ENCODE results near the gene AOX1. TPM values are rescaled to one million over a fixed set of nuclear protein-coding genes. Genes with fewer than 3 reads are reported as not detected.

Gene AOX1
- total and polyA plus RNA-seq, 9 of the 15 experiments (the other 6 are each of a cell fraction or from before 2014, with no cell fraction given): 0.10 to 0.55 (median 0.20) TPM; not detected in 6

- no peak overlapping the region for H3K9ac ChIP-seq (ENCODE audit: insufficient read depth in 1 of 2, low read depth in 2 of 2, low read length in 2 of 2)
- in situ Hi-C loops (cut with MboI): loop anchor here (10.0 to 25.0 kb wide), 2 partner anchors 219 to 483 kb away; partner anchors contain the start of gene CASP10
- H3K79me2 ChIP-seq (ENCODE audit: control insufficient read depth, insufficient read depth, low read length): no peaks in the 10 kb centered on the region
- BruUV-seq (replicated peaks): no TSS peak
- H3K9me3 ChIP-seq (replicated peaks; ENCODE audit: control insufficient read depth, insufficient read depth, low read depth, low read length): no peaks in the 10 kb centered on the region
- DNase-seq (ENCODE audit: extremely low read depth in 1 of 4, low spot score in 3 of 4) (no peak), ATAC-seq (no peak), FAIRE-seq (no peak)
- no peaks in the 10 kb centered on the region for H3K4me1 ChIP-seq (replicated peaks in 1 of 2; ENCODE audit: control insufficient read depth in 2 of 2, insufficient read depth in 2 of 2, low read length in 2 of 2)
- intact Hi-C loops (cut with micrococcal nuclease): loop anchor here (1.0 to 10.0 kb wide), 5 partner anchors 86 to 999 kb away; no protein-coding TSS in a partner anchor
- ChIA-PET POLR2A (no interaction called here), CTCF (ENCODE audit: low intra/inter-chr PET ratio) (interaction anchor here (1.2 to 1.9 kb wide), 4 partner anchors 86 to 731 kb away, joined by 3 to 12 read pairs (median 7); no protein-coding TSS in a partner anchor)
- no peaks in the 10 kb centered on the region for H3K9me1 ChIP-seq (ENCODE audit: control insufficient read depth, insufficient read depth, low read length)
- H2AFZ ChIP-seq (ENCODE audit: low read depth, low read length): no peak overlapping the region
- peaks cover 3 to 4% of the 10 kb centered on the region in 2 experiments; a peak in 3 of 5 replicates for H3K27me3 ChIP-seq (ENCODE audit: control insufficient read depth in 2 of 2, insufficient read depth in 2 of 2, low read length in 2 of 2)
- no peak overlapping the region for H3K27ac ChIP-seq (ENCODE audit: extremely low read depth, low read depth, low read length)
- no peak for TF ChIP-seq STAT5B (CRISPR knock-in tag; IDR thresholded peaks at IDR 0.05)
- TF ChIP-seq AFF1 (IDR thresholded peaks at IDR 0.05; ENCODE audit: low read depth in 1 of 2, partially characterized antibody in 2 of 2): no peak
- TF ChIP-seq ZNF384 (IDR thresholded peaks at IDR 0.05; ENCODE audit: low read depth, low read length): no peak
- TF ChIP-seq BCL6 (CRISPR knock-in tag; IDR thresholded peaks at IDR 0.05): no peak
- TF ChIP-seq JUN (IDR thresholded peaks at IDR 0.05; ENCODE audit: borderline replicate concordance, low read depth, low read length): no peak
- TF ChIP-seq JUN (CRISPR knock-in tag; IDR thresholded peaks at IDR 0.05; ENCODE audit: borderline replicate concordance): no peak
- no peak for TF ChIP-seq BRD9 (IDR thresholded peaks at IDR 0.05; ENCODE audit: low read depth, partially characterized antibody)
- TF ChIP-seq HMGN3 (IDR thresholded peaks at IDR 0.05; ENCODE audit: borderline replicate concordance, extremely low read depth, insufficient read length, low read depth, low read length): no peak
- TF ChIP-seq ZNF41 (CRISPR knock-in tag; conservative IDR thresholded peaks at IDR 0.05): no peak
- TF ChIP-seq DIDO1 (tag; IDR thresholded peaks at IDR 0.05; ENCODE audit: low read depth): no peak
- no peak for TF ChIP-seq OTX1 (CRISPR knock-in tag; IDR thresholded peaks at IDR 0.05)
- no peaks in the 10 kb centered on the region for H3K36me3 ChIP-seq (ENCODE audit: control insufficient read depth, insufficient read depth, low read length)
- no peak overlapping the region for H3K4me3 ChIP-seq
- H4K20me1 ChIP-seq (replicated peaks; ENCODE audit: control insufficient read depth, insufficient read depth, low read length): no peaks in the 10 kb centered on the region
- H3K4me2 ChIP-seq (ENCODE audit: insufficient read depth, low read length): no peak overlapping the region
- WGBS (ENCODE audit: insufficient coverage, low coverage, missing lambda C conversion rate): 0% methylated on average over 2 of the region's 4 CpGs
Observed at GRCh38 chr2:200703926-200704637, 118.3 kb downstream of the AOX1 start.

All from K562 (cell line).